Cortex of kidney (tissue), 1 donor: ENCODE results near the gene CABCOCO1.

Source experiments
- DNase-seq: peaks from one replicate; lab custom pipeline; 2025; lab: John Stamatoyannopoulos, UW

The CABCOCO1 gene

GRCh38 chr10:61662794-61663259, at the start of gene CABCOCO1:
CABCOCO1 (plus strand) TSS chr10:61662929; CDS start chr10:61662973, 44 bp downstream.
- DNase-seq: no peak

GRCh38 chr10:61613665-61614064, 49.1 kb upstream of the CABCOCO1 start:
- no peak for DNase-seq

GRCh38 chr10:61616611-61617010, 46.1 kb upstream of the CABCOCO1 start:
- DNase-seq: no peak

GRCh38 chr10:61617180-61617579, 45.5 kb upstream of the CABCOCO1 start:
- DNase-seq: no peak

- no peak for DNase-seq
Measured at GRCh38 chr10:61617586-61617985, 45.1 kb upstream of the CABCOCO1 start.

GRCh38 chr10:61618388-61618961, 44.3 kb upstream of the CABCOCO1 start:
- DNase-seq: no peak

GRCh38 chr10:61620506-61620905, 42.2 kb upstream of the CABCOCO1 start:
- no peak for DNase-seq

- DNase-seq: no peak
Measured at GRCh38 chr10:61621605-61622051, 41.1 kb upstream of the CABCOCO1 start.

- no peak for DNase-seq
Measured at GRCh38 chr10:61623161-61623560, 39.6 kb upstream of the CABCOCO1 start.

- DNase-seq: no peak
Measured at GRCh38 chr10:61626209-61626608, 36.5 kb upstream of the CABCOCO1 start.

GRCh38 chr10:61627266-61627665, 35.5 kb upstream of the CABCOCO1 start:
- no peak for DNase-seq

- no peak for DNase-seq
Measured at GRCh38 chr10:61628151-61628874, 34.4 kb upstream of the CABCOCO1 start.

- no peak for DNase-seq
Measured at GRCh38 chr10:61628875-61629513, 33.7 kb upstream of the CABCOCO1 start.

GRCh38 chr10:61629576-61629975, 33.2 kb upstream of the CABCOCO1 start:
- no peak for DNase-seq

GRCh38 chr10:61632057-61632670, 30.6 kb upstream of the CABCOCO1 start:
- DNase-seq: no peak

GRCh38 chr10:61633665-61634064, 29.1 kb upstream of the CABCOCO1 start:
- no peak for DNase-seq

GRCh38 chr10:61634746-61635145, 28.0 kb upstream of the CABCOCO1 start:
- no peak for DNase-seq

GRCh38 chr10:61635471-61635870, 27.3 kb upstream of the CABCOCO1 start:
- DNase-seq: no peak

GRCh38 chr10:61635932-61636331, 26.8 kb upstream of the CABCOCO1 start:
- DNase-seq: no peak

GRCh38 chr10:61639952-61640351, 22.8 kb upstream of the CABCOCO1 start:
- no peak for DNase-seq

- no peak for DNase-seq
Measured at GRCh38 chr10:61640856-61641255, 21.9 kb upstream of the CABCOCO1 start.

GRCh38 chr10:61642150-61642571, 20.6 kb upstream of the CABCOCO1 start:
- DNase-seq: no peak

- DNase-seq: no peak
Measured at GRCh38 chr10:61642676-61643075, 20.1 kb upstream of the CABCOCO1 start.
